Left ventricle myocardium inferior (tissue), 1 donor: ENCODE measurements around the gene NDEL1. TPM values are rescaled to one million over a fixed set of nuclear protein-coding genes. Genes with fewer than 3 reads are reported as not detected.

Source experiments
- DNase-seq: peaks from one replicate; pipeline ENCODE4 v3.0.0-alpha.2; 2020
- H3K27ac ChIP-seq: fragments of 200-600 bp; replicated peaks from 2 replicates; pipeline ENCODE4 v1.8.0; 2021
- H3K27me3 ChIP-seq: fragments of 200-600 bp; 2 replicates; pipeline ENCODE4 v1.8.0; 2021; ENCODE audit warnings: low read depth
- H3K36me3 ChIP-seq: fragments of 200-600 bp; 2 replicates; pipeline ENCODE4 v1.8.0; 2021
- H3K4me1 ChIP-seq: fragments of 200-600 bp; 2 replicates; pipeline ENCODE4 v1.8.0; 2021
- H3K4me3 ChIP-seq: fragments of 200-600 bp; 2 replicates; pipeline ENCODE4 v1.8.0; 2021; ENCODE audit warnings: mild to moderate bottlenecking, moderate library complexity
- H3K9me3 ChIP-seq: fragments of 200-600 bp; replicated peaks from 2 replicates; pipeline ENCODE4 v1.8.0; 2021
- intact Hi-C: fragments of 100-400 bp; cut with micrococcal nuclease; formaldehyde crosslinking; loops from one replicate; pipeline ENCODE4 v1.11.0; 2022
- total RNA-seq: library from RNA; stranded (reverse); fragmentation: NEBNext Ultra II Directional; extraction: Animal tissue kit (Norgen Biotek cat#: 25700); gene quantifications from one replicate; pipeline ENCODE4 v1.2.1, GENCODE V29; 2021
- TF ChIP-seq, protein P1 (sequence below): fragments of 200-600 bp; IDR thresholded peaks from 2 replicates; pipeline ENCODE4 v1.8.0; 2021; ENCODE audit warnings: antibody characterized with exemption, mild to moderate bottlenecking, borderline replicate concordance
- donor health status: DM: no; HTN: yes; CAD: no; lungs with severe emphysema.

The NDEL1 gene
- total RNA-seq, 1 donor from 2014 or later: 25.0 TPM

DNA sequence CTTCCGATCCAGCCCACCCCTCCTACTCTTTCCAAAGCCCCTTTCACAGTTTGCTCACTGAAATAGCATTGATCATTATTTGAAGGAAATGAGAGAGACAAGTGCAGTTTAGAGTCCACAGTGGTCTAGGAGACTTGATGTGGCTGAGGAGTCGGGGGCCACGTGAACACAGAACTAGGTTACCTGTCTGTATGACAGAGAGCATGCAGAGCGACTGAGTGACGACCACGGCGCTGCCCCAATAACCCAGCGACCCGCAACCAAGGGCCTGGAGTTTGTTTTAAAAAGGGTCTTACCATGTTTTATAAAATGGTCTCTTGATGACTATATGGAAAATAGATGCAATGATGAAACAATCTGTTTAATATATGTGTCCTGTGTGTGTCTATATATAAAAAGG lies 39.5 kb downstream of the NDEL1 start:
- H3K9me3 ChIP-seq: no peaks in the 10 kb centered on the region
- H3K27me3 ChIP-seq: no peaks in the 10 kb centered on the region
- intact Hi-C loops: no loop called here
- no peak overlapping the region for H3K27ac ChIP-seq
- H3K36me3 ChIP-seq: peaks cover 76% of the 10 kb centered on the region
- no peak for DNase-seq
- TF ChIP-seq, protein P1, sequence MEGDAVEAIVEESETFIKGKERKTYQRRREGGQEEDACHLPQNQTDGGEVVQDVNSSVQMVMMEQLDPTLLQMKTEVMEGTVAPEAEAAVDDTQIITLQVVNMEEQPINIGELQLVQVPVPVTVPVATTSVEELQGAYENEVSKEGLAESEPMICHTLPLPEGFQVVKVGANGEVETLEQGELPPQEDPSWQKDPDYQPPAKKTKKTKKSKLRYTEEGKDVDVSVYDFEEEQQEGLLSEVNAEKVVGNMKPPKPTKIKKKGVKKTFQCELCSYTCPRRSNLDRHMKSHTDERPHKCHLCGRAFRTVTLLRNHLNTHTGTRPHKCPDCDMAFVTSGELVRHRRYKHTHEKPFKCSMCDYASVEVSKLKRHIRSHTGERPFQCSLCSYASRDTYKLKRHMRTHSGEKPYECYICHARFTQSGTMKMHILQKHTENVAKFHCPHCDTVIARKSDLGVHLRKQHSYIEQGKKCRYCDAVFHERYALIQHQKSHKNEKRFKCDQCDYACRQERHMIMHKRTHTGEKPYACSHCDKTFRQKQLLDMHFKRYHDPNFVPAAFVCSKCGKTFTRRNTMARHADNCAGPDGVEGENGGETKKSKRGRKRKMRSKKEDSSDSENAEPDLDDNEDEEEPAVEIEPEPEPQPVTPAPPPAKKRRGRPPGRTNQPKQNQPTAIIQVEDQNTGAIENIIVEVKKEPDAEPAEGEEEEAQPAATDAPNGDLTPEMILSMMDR: no peak
- no peak overlapping the region for H3K4me3 ChIP-seq
- H3K4me1 ChIP-seq: peaks cover 18% of the 10 kb centered on the region

DNA sequence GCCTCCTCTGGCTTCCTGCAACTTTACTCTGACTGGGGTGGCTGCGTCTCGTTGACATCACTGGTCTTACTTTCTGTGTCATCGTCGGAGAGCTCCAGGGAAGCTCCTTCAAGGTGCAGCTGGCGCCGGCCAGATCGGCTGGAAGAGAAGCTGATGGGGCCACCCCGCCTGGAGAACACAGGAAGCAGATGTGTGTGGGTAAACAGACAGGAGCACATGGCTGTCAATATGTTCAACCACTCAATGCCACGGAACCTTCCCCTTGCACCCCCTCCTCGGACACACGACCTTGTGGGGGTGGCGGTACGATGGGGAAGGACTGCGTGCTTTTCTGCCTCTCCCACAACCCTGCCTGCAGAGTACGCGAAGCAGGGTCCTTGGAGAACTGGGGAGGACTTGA lies 40.1 kb downstream of the NDEL1 start:
- TF ChIP-seq, protein P1: no peak
- no peak overlapping the region for H3K27ac ChIP-seq
- H3K9me3 ChIP-seq: no peaks in the 10 kb centered on the region
- DNase-seq: no peak
- no peak overlapping the region for H3K4me3 ChIP-seq
- no peaks in the 10 kb centered on the region for H3K27me3 ChIP-seq
- intact Hi-C loops: no loop called here
- peaks cover 79% of the 10 kb centered on the region for H3K36me3 ChIP-seq
- peaks cover 16% of the 10 kb centered on the region for H3K4me1 ChIP-seq

DNA sequence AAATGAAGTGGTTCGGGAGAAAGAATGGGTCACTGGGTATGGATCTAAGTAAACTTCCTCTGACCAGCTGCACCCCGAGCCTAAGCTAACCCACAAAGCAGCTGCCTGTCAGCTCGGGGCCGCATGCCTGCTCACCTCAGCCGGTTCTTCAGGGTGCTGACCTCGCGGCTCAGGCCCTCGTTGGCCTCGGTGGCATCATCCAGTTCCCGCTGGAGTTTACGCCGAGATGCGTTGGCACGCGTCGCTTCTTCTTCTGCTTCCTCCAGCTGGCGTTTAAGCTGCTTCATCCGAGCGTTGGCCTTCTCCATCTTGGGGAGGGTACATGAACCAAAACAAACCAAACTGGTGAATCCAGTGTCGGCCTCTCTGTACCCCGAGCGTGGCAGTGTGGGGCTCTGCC lies 41.1 kb downstream of the NDEL1 start:
- intact Hi-C loops: no loop called here
- Histone ChIP-seq H3K36me3 (peaks cover 85% of the 10 kb centered on the region), H3K4me3 (no peak overlapping the region), H3K27me3 (no peaks in the 10 kb centered on the region), H3K4me1 (peaks cover 11% of the 10 kb centered on the region), H3K27ac (no peak overlapping the region), H3K9me3 (no peaks in the 10 kb centered on the region)
- no peak for DNase-seq
- TF ChIP-seq, protein P1: no peak

DNA sequence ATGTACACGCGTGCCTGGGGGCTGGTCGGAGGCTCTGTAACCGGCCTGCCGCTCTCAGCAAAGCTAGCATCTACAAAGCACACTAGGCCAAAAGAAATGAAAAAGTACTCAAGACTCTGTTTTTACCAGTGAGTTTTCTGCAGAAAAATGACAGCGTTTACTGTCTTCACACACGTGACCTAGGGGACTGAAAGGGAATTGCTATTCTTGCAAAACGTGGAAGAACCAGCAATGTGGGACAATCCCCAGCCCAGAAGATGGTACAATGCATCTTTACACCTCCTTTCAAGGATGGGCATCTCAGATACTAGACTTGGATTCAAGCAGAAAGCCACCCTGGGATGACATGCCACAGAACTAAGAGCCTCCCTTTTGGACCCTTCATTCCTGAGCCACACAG lies 41.5 kb downstream of the NDEL1 start:
- no peaks in the 10 kb centered on the region for H3K27me3 ChIP-seq
- DNase-seq: no peak
- H3K9me3 ChIP-seq: no peaks in the 10 kb centered on the region
- TF ChIP-seq, protein P1: no peak
- H3K36me3 ChIP-seq: peaks cover 87% of the 10 kb centered on the region
- H3K4me1 ChIP-seq: peaks cover 11% of the 10 kb centered on the region
- no peak overlapping the region for H3K4me3 ChIP-seq
- intact Hi-C loops: no loop called here
- no peak overlapping the region for H3K27ac ChIP-seq

DNA sequence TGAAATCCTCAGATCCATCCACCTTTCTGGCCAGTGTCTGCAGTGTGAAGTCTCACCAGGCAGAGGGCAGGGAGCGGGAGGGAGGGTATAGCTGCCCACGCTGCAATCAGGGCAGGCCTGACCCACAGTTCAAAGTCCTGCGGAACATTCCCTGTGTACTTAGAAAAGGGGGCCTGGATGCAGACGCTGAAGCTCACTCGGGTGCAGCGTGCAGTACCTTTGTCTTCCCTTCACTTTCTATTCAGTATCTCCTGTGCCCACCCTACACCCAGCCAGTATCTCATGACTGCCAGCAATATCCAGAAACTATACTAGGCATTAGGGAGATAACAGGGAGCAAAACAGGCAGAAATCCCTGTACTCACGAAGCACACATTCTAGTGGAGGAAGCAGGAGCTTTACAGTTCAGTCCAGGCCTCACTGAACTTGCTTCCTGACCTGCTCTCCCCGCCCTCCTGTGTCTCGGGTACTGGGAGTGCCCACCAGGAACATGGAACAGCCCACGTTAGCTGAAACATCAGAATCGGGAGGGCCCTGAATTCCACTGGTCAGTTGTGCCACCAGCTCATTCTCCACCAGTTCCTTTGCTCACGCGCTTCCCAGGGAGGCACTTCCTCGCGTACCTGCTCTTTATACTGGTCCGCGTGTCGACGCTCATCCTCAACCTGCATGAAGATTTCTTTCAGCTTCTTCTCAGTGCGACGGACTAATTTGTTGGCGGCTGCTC lies 42.2 kb downstream of the NDEL1 start:
- Histone ChIP-seq H3K27ac (no peak overlapping the region), H3K36me3 (peaks cover 94% of the 10 kb centered on the region), H3K4me1 (peaks cover 11% of the 10 kb centered on the region), H3K27me3 (no peaks in the 10 kb centered on the region), H3K9me3 (no peaks in the 10 kb centered on the region), H3K4me3 (no peak overlapping the region)
- no peak for DNase-seq
- TF ChIP-seq, protein P1: no peak
- intact Hi-C loops: no loop called here
